A673 (cell line): Measurements from ENCODE around the gene RABL6.

ENCODE experiments used
- EZH2 ChIP-seq: fragments of 200-600 bp; sonication (generic); IDR thresholded peaks from 2 replicates; pipeline ENCODE4 v1.6.1; 2017; ENCODE audit warnings: borderline replicate concordance, low read depth, mild to moderate bottlenecking, mixed read lengths, antibody characterized with exemption, low read length; ENCODE audit not compliant: poor library complexity, severe bottlenecking
- TF ChIP-seq, protein P1 (sequence below): fragments of 300-800, 200-600 bp; sonication (generic); conservative IDR thresholded peaks from 2 replicates; pipeline ENCODE4 v1.5.1; 2017; ENCODE audit warnings: low read depth, mild to moderate bottlenecking, antibody characterized with exemption, low read length, moderate library complexity, mixed read lengths

DNA sequence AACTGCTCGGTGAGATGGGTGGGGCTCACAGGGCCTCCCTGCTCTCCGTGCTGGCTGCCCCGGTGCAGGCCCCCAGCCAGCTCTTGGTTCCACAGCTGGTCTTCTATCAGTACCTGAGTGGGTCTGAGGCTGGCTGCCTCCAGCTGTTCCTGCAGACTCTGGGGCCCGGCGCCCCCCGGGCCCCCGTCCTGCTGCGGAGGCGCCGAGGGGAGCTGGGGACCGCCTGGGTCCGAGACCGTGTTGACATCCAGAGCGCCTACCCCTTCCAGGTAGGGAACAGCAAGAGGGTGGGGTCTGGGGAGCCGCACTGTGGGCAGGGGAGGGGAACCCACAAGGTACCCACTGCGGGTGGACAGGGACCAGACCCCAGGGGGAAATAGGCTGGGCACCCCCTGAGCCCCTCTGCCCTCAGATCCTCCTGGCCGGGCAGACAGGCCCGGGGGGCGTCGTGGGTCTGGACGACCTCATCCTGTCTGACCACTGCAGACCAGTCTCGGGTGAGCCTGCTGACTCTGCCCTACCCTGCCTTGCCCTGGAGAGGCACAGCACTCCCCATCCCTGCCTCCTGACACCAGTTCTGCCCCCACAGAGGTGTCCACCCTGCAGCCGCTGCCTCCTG, 47.2 kb downstream of the RABL6 start:
- TF ChIP-seq, protein P1, sequence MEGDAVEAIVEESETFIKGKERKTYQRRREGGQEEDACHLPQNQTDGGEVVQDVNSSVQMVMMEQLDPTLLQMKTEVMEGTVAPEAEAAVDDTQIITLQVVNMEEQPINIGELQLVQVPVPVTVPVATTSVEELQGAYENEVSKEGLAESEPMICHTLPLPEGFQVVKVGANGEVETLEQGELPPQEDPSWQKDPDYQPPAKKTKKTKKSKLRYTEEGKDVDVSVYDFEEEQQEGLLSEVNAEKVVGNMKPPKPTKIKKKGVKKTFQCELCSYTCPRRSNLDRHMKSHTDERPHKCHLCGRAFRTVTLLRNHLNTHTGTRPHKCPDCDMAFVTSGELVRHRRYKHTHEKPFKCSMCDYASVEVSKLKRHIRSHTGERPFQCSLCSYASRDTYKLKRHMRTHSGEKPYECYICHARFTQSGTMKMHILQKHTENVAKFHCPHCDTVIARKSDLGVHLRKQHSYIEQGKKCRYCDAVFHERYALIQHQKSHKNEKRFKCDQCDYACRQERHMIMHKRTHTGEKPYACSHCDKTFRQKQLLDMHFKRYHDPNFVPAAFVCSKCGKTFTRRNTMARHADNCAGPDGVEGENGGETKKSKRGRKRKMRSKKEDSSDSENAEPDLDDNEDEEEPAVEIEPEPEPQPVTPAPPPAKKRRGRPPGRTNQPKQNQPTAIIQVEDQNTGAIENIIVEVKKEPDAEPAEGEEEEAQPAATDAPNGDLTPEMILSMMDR, result no peak
- no peak for TF ChIP-seq EZH2
